Gastroesophageal sphincter (tissue), 4 donors: ENCODE results near the gene KIF17. TPM values are rescaled to one million over a fixed set of nuclear protein-coding genes. Genes with fewer than 3 reads are reported as not detected.

Source experiments
- ATAC-seq: fragments of 150-250 bp; one replicate; pipeline ENCODE4 v1.9.1; 2016; ENCODE audit warnings: mild to moderate bottlenecking, moderate library complexity
- H3K27ac ChIP-seq, 4 donors: fragments of 200-600 bp; sonication (generic) in 3 of 4; 1 replicate in 3 of 4; 2 replicates in 1 of 4; pipeline ENCODE4 v1.5.1; 2016 to 2019
- H3K27me3 ChIP-seq: fragments of 200-600 bp; sonication (generic); one replicate; pipeline ENCODE4 v1.5.1; 2019
- H3K36me3 ChIP-seq, 2 donors: fragments of 200-600 bp; sonication (generic); one replicate each; pipeline ENCODE4 v1.5.1; 2019; ENCODE audit warnings: control low read depth in 1 of 2
- H3K4me1 ChIP-seq, 3 donors: fragments of 200-600 bp; sonication (generic); 1 replicate in 2 of 3; 2 replicates in 1 of 3; pipeline ENCODE4 v1.5.1; 2016 to 2019; ENCODE audit warnings: control low read depth in 2 of 3
- H3K4me3 ChIP-seq, 2 donors: fragments of 200-600 bp; sonication (generic); one replicate each; pipeline ENCODE4 v1.5.1; 2019; ENCODE audit warnings: mild to moderate bottlenecking in 1 of 2, moderate library complexity in 1 of 2
- H3K9me3 ChIP-seq, 3 donors: fragments of 200-600 bp; sonication (generic); one replicate each; pipeline ENCODE4 v1.5.1; 2017 to 2019; ENCODE audit warnings: control low read depth in 2 of 3
- EP300 ChIP-seq: sonication (generic); formaldehyde crosslinking; IDR thresholded peaks from one replicate; pipeline ENCODE4 v1.6.1; 2017; ENCODE audit warnings: antibody characterized with exemption, mild to moderate bottlenecking
- POLR2A ChIP-seq, 2 donors: fragments of 450-650 bp; IDR thresholded peaks; one replicate each; pipeline ENCODE4 v1.6.1; 2017; ENCODE audit warnings: antibody characterized with exemption in 2 of 2, mild to moderate bottlenecking in 2 of 2, moderate library complexity in 1 of 2
- POLR2AphosphoS5 ChIP-seq: sonication (generic); formaldehyde crosslinking; IDR thresholded peaks from one replicate; pipeline ENCODE4 v1.6.1; 2017; ENCODE audit warnings: antibody characterized with exemption
- WGBS, 2 donors: methylation state at CpG; one replicate each; pipeline ENCODE4 v1.1.5; 2018; ENCODE audit warnings: low coverage in 1 of 2; 5-methylcytosine and 5-hydroxymethylcytosine counted together
- total RNA-seq, 4 donors: library from RNA; depleted of rRNA; stranded (reverse); fragments of >200 nt; gene quantifications; one replicate each; pipeline ENCODE4 v1.1.0, GENCODE V29; 2016
- TF ChIP-seq, protein P1 (sequence below), 4 experiments: fragments of 200-600 bp in 2 of 4; fragments of 450-650 bp in 2 of 4; sonication (generic) in 1 of 4; IDR thresholded peaks; one replicate each; pipeline ENCODE4 v1.5.1; 2017 to 2019; ENCODE audit warnings: antibody characterized with exemption in 4 of 4, mild to moderate bottlenecking in 2 of 4, moderate library complexity in 2 of 4

The KIF17 gene
- total RNA-seq, 4 donors from 2014 or later = 0.47 to 11.8 (median 7.5) TPM

- 81 to 87% methylated on average over 3 to 4 of the region's 4 CpGs for WGBS, 2 donors
- Histone ChIP-seq H3K4me3 (no peak overlapping the region), H3K36me3 (no peaks in the 10 kb centered on the region), H3K4me1 (peaks cover 0 to 3% (median 0%) of the 10 kb centered on the region in 3 donors), H3K27me3 (no peaks in the 10 kb centered on the region), H3K9me3 (no peaks in the 10 kb centered on the region), H3K27ac (no peak overlapping the region)
- TF ChIP-seq, protein P1, sequence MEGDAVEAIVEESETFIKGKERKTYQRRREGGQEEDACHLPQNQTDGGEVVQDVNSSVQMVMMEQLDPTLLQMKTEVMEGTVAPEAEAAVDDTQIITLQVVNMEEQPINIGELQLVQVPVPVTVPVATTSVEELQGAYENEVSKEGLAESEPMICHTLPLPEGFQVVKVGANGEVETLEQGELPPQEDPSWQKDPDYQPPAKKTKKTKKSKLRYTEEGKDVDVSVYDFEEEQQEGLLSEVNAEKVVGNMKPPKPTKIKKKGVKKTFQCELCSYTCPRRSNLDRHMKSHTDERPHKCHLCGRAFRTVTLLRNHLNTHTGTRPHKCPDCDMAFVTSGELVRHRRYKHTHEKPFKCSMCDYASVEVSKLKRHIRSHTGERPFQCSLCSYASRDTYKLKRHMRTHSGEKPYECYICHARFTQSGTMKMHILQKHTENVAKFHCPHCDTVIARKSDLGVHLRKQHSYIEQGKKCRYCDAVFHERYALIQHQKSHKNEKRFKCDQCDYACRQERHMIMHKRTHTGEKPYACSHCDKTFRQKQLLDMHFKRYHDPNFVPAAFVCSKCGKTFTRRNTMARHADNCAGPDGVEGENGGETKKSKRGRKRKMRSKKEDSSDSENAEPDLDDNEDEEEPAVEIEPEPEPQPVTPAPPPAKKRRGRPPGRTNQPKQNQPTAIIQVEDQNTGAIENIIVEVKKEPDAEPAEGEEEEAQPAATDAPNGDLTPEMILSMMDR (IDR thresholded peaks at IDR 0.05) = no peak
- TF ChIP-seq POLR2AphosphoS5 (no peak), POLR2A (IDR thresholded peaks at IDR 0.05) (no peak), EP300 (no peak)
- no peak for ATAC-seq
Measured at GRCh38 chr1:20703124-20703756, 14.6 kb downstream of the KIF17 start.

- no peak for TF ChIP-seq POLR2A (IDR thresholded peaks at IDR 0.05)
- TF ChIP-seq, protein P1 (IDR thresholded peaks at IDR 0.05) = no peak
- TF ChIP-seq POLR2AphosphoS5 = no peak
- Histone ChIP-seq H3K4me3 (no peak overlapping the region), H3K27me3 (no peaks in the 10 kb centered on the region), H3K4me1 (peaks cover 0 to 12% (median 0%) of the 10 kb centered on the region in 3 donors), H3K36me3 (no peaks in the 10 kb centered on the region), H3K27ac (no peak overlapping the region), H3K9me3 (no peaks in the 10 kb centered on the region)
- WGBS, 2 donors = 60 to 83% methylated on average over 1 of the region's 1 CpG
- no peak for ATAC-seq
Measured at GRCh38 chr1:20702416-20702815, 15.4 kb downstream of the KIF17 start.

GRCh38 chr1:20701847-20702246, 16.0 kb downstream of the KIF17 start:
- Histone ChIP-seq H3K27ac (no peak overlapping the region), H3K36me3 (no peaks in the 10 kb centered on the region), H3K4me3 (no peak overlapping the region), H3K9me3 (no peaks in the 10 kb centered on the region), H3K27me3 (no peaks in the 10 kb centered on the region), H3K4me1 (peaks cover 0 to 17% (median 0%) of the 10 kb centered on the region in 3 donors)
- ATAC-seq = no peak
- 95% methylated on average over 3 of the region's 5 CpGs; no CpG with 5 or more reads in 1 of the 2 donors for WGBS, 2 donors
- TF ChIP-seq, protein P1 (IDR thresholded peaks at IDR 0.05) = no peak
- no peak for TF ChIP-seq EP300
- no peak for TF ChIP-seq POLR2AphosphoS5
- no peak for TF ChIP-seq POLR2A (IDR thresholded peaks at IDR 0.05)

DNA sequence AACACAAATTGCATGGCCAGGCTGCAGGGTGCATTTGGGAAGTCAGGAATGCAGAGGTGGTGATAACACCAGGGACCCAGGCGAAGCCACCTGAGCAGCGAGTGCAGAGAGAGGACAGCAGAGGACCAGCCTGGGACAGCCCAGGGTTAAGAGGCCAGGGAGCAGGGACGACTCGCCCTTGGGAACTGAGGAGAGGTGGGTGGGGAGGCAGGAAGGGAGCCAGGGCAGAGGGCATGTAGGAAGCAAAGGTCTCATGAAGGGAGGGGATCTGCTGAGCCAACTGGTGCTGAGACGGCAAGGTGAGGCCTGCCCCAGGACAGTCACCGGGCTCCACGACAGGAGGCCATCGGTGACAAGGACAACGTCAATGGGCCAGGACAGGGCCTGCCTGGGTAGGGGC, 16.4 kb downstream of the KIF17 start:
- Histone ChIP-seq H3K36me3 (no peaks in the 10 kb centered on the region), H3K4me3 (no peak overlapping the region), H3K9me3 (no peaks in the 10 kb centered on the region), H3K4me1 (peaks cover 0 to 21% (median 0%) of the 10 kb centered on the region in 3 donors), H3K27me3 (no peaks in the 10 kb centered on the region), H3K27ac (no peak overlapping the region)
- ATAC-seq = no peak
- TF ChIP-seq, protein P1 (IDR thresholded peaks at IDR 0.05) = no peak
- no peak for TF ChIP-seq POLR2AphosphoS5
- no peak for TF ChIP-seq EP300
- no peak for TF ChIP-seq POLR2A (IDR thresholded peaks at IDR 0.05)
- 97 to 98% methylated on average over 4 to 5 of the region's 9 CpGs for WGBS, 2 donors

GRCh38 chr1:20700636-20701215, 17.1 kb downstream of the KIF17 start:
- TF ChIP-seq POLR2A (IDR thresholded peaks at IDR 0.05) = no peak
- no peak for TF ChIP-seq EP300
- TF ChIP-seq, protein P1 (IDR thresholded peaks at IDR 0.05) = no peak
- no peak for TF ChIP-seq POLR2AphosphoS5
- ATAC-seq = no peak

More at GRCh38 chr1:20700636-20701215, 17.1 kb downstream of the KIF17 start:
- Histone ChIP-seq H3K4me3 (no peak overlapping the region), H3K4me1 (peaks cover 0 to 28% (median 0%) of the 10 kb centered on the region in 3 donors), H3K27ac (no peak overlapping the region), H3K27me3 (no peaks in the 10 kb centered on the region), H3K9me3 (no peaks in the 10 kb centered on the region), H3K36me3 (no peaks in the 10 kb centered on the region)
- WGBS, 2 donors = 80 to 82% methylated on average over 1 to 10 of the region's 17 CpGs
